DND-41 (cell line): ENCODE measurements around the gene FRS3.

ENCODE experiments used
- ATAC-seq: fragments of 200-7000 bp; cut with Tn5 transposase; 3 replicates; pipeline ENCODE4 v1.9.1; 2021; ENCODE audit warnings: low read depth; ENCODE audit not compliant: insufficient read depth
- DNase-seq: peaks from one replicate; pipeline ENCODE4 v3.0.0-alpha.2; 2020
- H2AFZ ChIP-seq: 2 replicates; pipeline ENCODE4 v1.6.0; 2012; ENCODE audit warnings: low read depth, low read length
- H3K27ac ChIP-seq: 2 replicates; pipeline ENCODE4 v1.5.1; 2012; ENCODE audit warnings: low read length, inconsistent platforms
- H3K27me3 ChIP-seq: fragments of 200-600 bp; sonication (generic); 2 replicates; pipeline ENCODE4 v1.6.0; 2012; ENCODE audit warnings: low read length, mild to moderate bottlenecking, inconsistent platforms; ENCODE audit not compliant: insufficient read depth, poor library complexity
- H3K36me3 ChIP-seq: 2 replicates; pipeline ENCODE4 v1.5.1; 2012; ENCODE audit warnings: low read length, inconsistent platforms; ENCODE audit not compliant: insufficient read depth
- H3K4me1 ChIP-seq: 2 replicates; pipeline ENCODE4 v1.5.1; 2012; ENCODE audit warnings: mild to moderate bottlenecking, low read length; ENCODE audit not compliant: insufficient read depth
- H3K4me2 ChIP-seq: 2 replicates; pipeline ENCODE4 v1.6.0; 2012; ENCODE audit warnings: mild to moderate bottlenecking, moderate library complexity, low read length, inconsistent platforms; ENCODE audit not compliant: insufficient read depth
- H3K4me3 ChIP-seq, 2 experiments: fragments of 200-600 bp in 1 of 2; shearing (Covaris generic) in 1 of 2; 2 replicates each; pipeline ENCODE4 v1.5.1; 2012 to 2016; ENCODE audit warnings: inconsistent platforms in 2 of 2, low read length in 2 of 2, mild to moderate bottlenecking in 2 of 2, low read depth in 1 of 2, moderate library complexity in 1 of 2
- H3K79me2 ChIP-seq: 2 replicates; pipeline ENCODE4 v1.6.0; 2012; ENCODE audit warnings: low read length, inconsistent platforms; ENCODE audit not compliant: insufficient read depth
- H3K9ac ChIP-seq: 2 replicates; pipeline ENCODE4 v1.6.0; 2012; ENCODE audit warnings: low read depth, mild to moderate bottlenecking, inconsistent platforms, low read length, moderate library complexity
- H3K9me3 ChIP-seq: 2 replicates; pipeline ENCODE4 v1.5.1; 2012; ENCODE audit warnings: low read length, moderate library complexity, mild to moderate bottlenecking, inconsistent platforms; ENCODE audit not compliant: insufficient read depth, severe bottlenecking
- H4K20me1 ChIP-seq: 2 replicates; pipeline ENCODE4 v1.6.0; 2012; ENCODE audit warnings: low read length; ENCODE audit not compliant: insufficient read depth
- EZH2 ChIP-seq: IDR thresholded peaks from 3 replicates; pipeline ENCODE4 v1.6.1; 2012; ENCODE audit warnings: borderline replicate concordance, low read depth, mild to moderate bottlenecking, moderate library complexity, low read length, inconsistent platforms; ENCODE audit not compliant: severe bottlenecking
- TF ChIP-seq, protein P1 (sequence below): IDR thresholded peaks from 2 replicates; pipeline ENCODE4 v1.5.1; 2012; ENCODE audit warnings: borderline replicate concordance, low read length, moderate library complexity, mild to moderate bottlenecking; ENCODE audit not compliant: poor library complexity, severe bottlenecking; ENCODE audit errors: extremely low read depth

Gene FRS3

DNA sequence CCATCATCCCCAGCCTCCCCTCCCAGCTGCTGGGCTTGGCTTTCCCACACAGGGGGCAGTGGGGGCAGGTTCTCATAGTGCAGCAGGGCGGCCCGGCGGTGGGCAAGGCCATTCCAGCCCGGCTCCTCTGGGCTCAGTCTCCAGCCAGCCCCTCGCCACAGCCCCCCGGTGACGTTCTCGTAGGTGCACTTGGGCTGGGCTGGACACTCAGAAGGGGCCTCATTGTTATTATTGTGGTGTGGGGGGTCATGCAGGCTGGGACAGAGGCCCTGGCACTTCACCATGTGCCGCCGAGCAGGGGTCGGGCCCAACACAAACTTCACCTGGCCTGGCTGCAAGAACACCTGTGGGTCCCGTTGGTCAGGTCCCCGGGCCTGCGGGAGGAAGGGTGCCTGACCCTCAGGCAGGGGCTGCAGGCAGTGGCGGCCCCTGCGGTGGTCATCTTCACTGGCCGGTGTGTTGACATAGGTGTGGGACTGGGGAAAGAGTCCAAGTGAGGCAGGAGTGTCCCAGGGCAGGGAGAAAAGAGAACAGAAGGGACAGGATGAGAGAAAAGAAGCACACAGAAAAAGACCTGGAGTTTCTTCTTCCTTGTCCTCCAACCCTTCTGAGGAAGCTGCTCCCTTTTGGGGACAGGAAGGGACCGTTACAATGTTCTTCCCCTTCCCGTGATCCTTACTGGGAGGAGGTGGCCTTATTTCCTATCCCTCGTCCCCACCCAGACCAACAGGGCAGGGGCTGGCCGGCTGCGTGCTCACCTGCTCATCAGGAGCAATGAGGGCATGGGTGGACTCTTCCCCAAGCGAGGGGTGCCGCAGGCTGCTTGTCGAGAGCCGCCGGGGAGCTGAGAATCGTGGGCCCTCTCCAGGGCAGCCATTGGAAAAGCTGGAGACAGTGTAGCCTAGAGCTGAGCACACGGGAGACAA is 8.4 kb downstream of the FRS3 start:
- Histone ChIP-seq H3K4me1 (no peaks in the 10 kb centered on the region), H3K27ac (no peak overlapping the region), H4K20me1 (no peaks in the 10 kb centered on the region), H3K9ac (no peak overlapping the region), H3K27me3 (no peaks in the 10 kb centered on the region), H3K4me2 (no peak overlapping the region), H3K36me3 (peaks cover 44% of the 10 kb centered on the region), H3K4me3 (no peak overlapping the region), H2AFZ (no peak overlapping the region), H3K9me3 (no peaks in the 10 kb centered on the region), H3K79me2 (no peaks in the 10 kb centered on the region)
- DNase-seq (no peak), ATAC-seq (no peak)
- no peak for TF ChIP-seq EZH2
- TF ChIP-seq, protein P1, sequence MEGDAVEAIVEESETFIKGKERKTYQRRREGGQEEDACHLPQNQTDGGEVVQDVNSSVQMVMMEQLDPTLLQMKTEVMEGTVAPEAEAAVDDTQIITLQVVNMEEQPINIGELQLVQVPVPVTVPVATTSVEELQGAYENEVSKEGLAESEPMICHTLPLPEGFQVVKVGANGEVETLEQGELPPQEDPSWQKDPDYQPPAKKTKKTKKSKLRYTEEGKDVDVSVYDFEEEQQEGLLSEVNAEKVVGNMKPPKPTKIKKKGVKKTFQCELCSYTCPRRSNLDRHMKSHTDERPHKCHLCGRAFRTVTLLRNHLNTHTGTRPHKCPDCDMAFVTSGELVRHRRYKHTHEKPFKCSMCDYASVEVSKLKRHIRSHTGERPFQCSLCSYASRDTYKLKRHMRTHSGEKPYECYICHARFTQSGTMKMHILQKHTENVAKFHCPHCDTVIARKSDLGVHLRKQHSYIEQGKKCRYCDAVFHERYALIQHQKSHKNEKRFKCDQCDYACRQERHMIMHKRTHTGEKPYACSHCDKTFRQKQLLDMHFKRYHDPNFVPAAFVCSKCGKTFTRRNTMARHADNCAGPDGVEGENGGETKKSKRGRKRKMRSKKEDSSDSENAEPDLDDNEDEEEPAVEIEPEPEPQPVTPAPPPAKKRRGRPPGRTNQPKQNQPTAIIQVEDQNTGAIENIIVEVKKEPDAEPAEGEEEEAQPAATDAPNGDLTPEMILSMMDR, result no peak

GRCh38 chr6:41770381-41771057 is 9.2 kb downstream of the FRS3 start:
- no peaks in the 10 kb centered on the region for H3K9me3 ChIP-seq
- H3K4me3 ChIP-seq, result no peak overlapping the region
- DNase-seq, result no peak
- peaks cover 40% of the 10 kb centered on the region for H3K36me3 ChIP-seq
- TF ChIP-seq, protein P1, result no peak
- no peak for TF ChIP-seq EZH2
- ATAC-seq, result no peak
- no peak overlapping the region for H3K27ac ChIP-seq
- no peak overlapping the region for H3K4me2 ChIP-seq
- no peaks in the 10 kb centered on the region for H4K20me1 ChIP-seq
- H3K79me2 ChIP-seq, result no peaks in the 10 kb centered on the region
- H3K4me1 ChIP-seq, result no peaks in the 10 kb centered on the region
- no peaks in the 10 kb centered on the region for H3K27me3 ChIP-seq
- no peak overlapping the region for H2AFZ ChIP-seq
- H3K9ac ChIP-seq, result no peak overlapping the region

DNA sequence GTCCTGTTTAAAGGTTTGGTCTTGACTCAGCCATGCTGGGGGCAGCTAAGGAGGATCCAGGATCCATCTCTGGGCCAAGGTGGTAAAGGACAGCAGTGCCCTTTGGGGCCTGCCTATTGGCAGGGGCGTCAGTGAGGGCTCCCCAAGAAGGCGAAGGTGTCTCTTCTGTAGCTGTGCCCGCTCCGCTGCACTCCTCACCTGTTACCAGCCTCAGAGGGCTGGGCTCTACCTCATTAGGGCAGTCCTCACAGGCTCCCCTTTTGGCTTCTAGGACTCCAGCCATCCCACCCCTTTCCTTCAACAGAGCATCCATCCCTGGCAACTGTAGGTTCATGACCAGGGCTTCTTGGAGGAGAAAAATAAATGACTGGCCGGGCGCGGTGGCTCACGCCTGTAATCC is 10.3 kb downstream of the FRS3 start:
- Histone ChIP-seq H3K9ac (no peak overlapping the region), H3K27ac (no peak overlapping the region), H3K4me2 (no peak overlapping the region), H4K20me1 (no peaks in the 10 kb centered on the region), H3K4me1 (no peaks in the 10 kb centered on the region), H2AFZ (no peak overlapping the region), H3K27me3 (no peaks in the 10 kb centered on the region), H3K4me3 (no peak overlapping the region), H3K79me2 (no peaks in the 10 kb centered on the region), H3K36me3 (peaks cover 29% of the 10 kb centered on the region), H3K9me3 (no peaks in the 10 kb centered on the region)
- TF ChIP-seq, protein P1, result no peak
- no peak for TF ChIP-seq EZH2
- DNase-seq, result no peak
- ATAC-seq, result no peak
